Left ventricle myocardium inferior (tissue), 1 donor: ENCODE results near the gene POLRMT. TPM values are rescaled to one million over a fixed set of nuclear protein-coding genes. Genes with fewer than 3 reads are reported as not detected.
"Not testable (repeated sequence)": the region's sequence is repeated elsewhere in the genome, so short reads cannot be mapped to it uniquely, and the experiment has no call there.

Source experiments
- DNase-seq: peaks from one replicate; pipeline ENCODE4 v3.0.0-alpha.2; 2020
- H3K27ac ChIP-seq: fragments of 200-600 bp; replicated peaks from 2 replicates; pipeline ENCODE4 v1.8.0; 2021
- H3K27me3 ChIP-seq: fragments of 200-600 bp; 2 replicates; pipeline ENCODE4 v1.8.0; 2021; ENCODE audit warnings: low read depth
- H3K36me3 ChIP-seq: fragments of 200-600 bp; 2 replicates; pipeline ENCODE4 v1.8.0; 2021
- H3K4me1 ChIP-seq: fragments of 200-600 bp; 2 replicates; pipeline ENCODE4 v1.8.0; 2021
- H3K4me3 ChIP-seq: fragments of 200-600 bp; 2 replicates; pipeline ENCODE4 v1.8.0; 2021; ENCODE audit warnings: mild to moderate bottlenecking, moderate library complexity
- H3K9me3 ChIP-seq: fragments of 200-600 bp; replicated peaks from 2 replicates; pipeline ENCODE4 v1.8.0; 2021
- intact Hi-C: fragments of 100-400 bp; cut with micrococcal nuclease; formaldehyde crosslinking; loops from one replicate; pipeline ENCODE4 v1.11.0; 2022
- total RNA-seq: library from RNA; stranded (reverse); fragmentation: NEBNext Ultra II Directional; extraction: Animal tissue kit (Norgen Biotek cat#: 25700); gene quantifications from one replicate; pipeline ENCODE4 v1.2.1, GENCODE V29; 2021
- TF ChIP-seq, protein P1 (sequence below): fragments of 200-600 bp; IDR thresholded peaks from 2 replicates; pipeline ENCODE4 v1.8.0; 2021; ENCODE audit warnings: antibody characterized with exemption, mild to moderate bottlenecking, borderline replicate concordance
- donor health status: DM: no; HTN: yes; CAD: no; lungs with severe emphysema.

Gene POLRMT
- total RNA-seq, 1 donor from 2014 or later: 54.3 TPM

DNA sequence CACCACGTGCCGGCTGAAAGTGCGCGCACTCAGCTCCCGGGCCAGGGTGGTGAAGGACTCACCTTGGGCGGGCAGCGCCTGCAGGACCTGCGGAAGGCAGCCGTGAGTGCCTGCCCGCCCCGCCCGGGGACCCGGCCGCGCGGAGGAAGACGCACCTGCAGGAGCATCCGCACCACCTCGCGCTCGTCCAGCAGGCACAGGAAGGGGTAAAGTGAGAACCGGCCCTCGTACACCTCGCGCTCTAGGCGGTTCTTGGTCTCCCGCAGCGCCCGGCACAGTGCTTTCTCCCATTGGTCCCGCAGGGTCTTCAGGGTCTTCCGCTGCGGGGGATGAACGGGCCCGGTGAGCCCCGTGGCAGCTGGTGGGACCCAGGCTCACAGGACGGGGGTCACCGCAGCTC lies 10.7 kb downstream of the POLRMT start:
- H3K4me1 ChIP-seq: no peaks in the 10 kb centered on the region
- DNase-seq: no peak
- H3K27me3 ChIP-seq: no peaks in the 10 kb centered on the region
- TF ChIP-seq, protein P1, sequence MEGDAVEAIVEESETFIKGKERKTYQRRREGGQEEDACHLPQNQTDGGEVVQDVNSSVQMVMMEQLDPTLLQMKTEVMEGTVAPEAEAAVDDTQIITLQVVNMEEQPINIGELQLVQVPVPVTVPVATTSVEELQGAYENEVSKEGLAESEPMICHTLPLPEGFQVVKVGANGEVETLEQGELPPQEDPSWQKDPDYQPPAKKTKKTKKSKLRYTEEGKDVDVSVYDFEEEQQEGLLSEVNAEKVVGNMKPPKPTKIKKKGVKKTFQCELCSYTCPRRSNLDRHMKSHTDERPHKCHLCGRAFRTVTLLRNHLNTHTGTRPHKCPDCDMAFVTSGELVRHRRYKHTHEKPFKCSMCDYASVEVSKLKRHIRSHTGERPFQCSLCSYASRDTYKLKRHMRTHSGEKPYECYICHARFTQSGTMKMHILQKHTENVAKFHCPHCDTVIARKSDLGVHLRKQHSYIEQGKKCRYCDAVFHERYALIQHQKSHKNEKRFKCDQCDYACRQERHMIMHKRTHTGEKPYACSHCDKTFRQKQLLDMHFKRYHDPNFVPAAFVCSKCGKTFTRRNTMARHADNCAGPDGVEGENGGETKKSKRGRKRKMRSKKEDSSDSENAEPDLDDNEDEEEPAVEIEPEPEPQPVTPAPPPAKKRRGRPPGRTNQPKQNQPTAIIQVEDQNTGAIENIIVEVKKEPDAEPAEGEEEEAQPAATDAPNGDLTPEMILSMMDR: no peak
- H3K36me3 ChIP-seq: peaks cover 87% of the 10 kb centered on the region
- no peak overlapping the region for H3K4me3 ChIP-seq
- H3K27ac ChIP-seq: no peak overlapping the region
- intact Hi-C loops: no loop called here
- H3K9me3 ChIP-seq: no peaks in the 10 kb centered on the region

DNA sequence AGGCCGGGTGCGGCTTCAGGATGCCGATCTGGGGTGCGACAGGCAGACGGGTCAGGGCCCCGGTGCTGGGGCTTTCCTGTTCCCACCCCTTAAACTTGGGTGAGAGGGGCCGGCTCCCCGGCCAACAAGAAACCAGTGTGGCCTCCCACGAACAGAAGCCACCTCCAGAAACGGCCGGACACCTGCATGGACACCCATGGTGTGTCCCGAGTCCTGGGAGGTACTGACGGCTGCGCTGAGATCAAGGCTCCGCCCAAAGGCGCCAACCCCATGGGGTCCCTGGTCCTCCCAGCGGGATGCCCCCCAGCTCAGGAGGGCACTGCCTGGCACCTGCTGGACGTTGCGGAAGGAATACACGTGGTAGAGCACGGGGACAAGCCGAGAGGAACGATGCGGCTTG lies 11.5 kb downstream of the POLRMT start:
- Histone ChIP-seq H3K4me3 (no peak overlapping the region), H3K9me3 (no peaks in the 10 kb centered on the region), H3K27me3 (peaks cover 4% of the 10 kb centered on the region), H3K4me1 (no peaks in the 10 kb centered on the region), H3K36me3 (peaks cover 91% of the 10 kb centered on the region), H3K27ac (no peak overlapping the region)
- DNase-seq: no peak
- intact Hi-C loops: no loop called here
- TF ChIP-seq, protein P1: no peak

DNA sequence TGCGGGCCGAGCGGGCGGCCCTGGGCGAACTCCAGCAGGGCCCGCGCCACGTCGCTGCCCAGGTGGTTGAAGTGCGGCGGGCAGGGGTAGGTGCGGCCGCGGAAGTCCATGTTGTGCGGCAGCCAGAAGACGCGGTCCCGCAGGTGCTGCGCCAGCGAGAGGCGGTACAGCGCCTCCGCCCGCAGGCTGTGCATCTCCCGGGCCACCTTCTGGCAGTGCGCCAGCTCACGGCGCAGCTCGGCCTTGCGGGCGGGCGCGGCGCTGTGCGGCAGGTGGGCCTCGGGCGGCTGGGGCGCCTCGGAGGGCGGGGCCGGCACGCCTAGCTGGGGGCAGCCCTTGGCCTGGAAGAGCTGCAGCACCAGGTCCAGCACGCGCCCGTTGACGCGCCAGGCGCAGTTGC lies 12.1 kb downstream of the POLRMT start:
- peaks cover 90% of the 10 kb centered on the region for H3K36me3 ChIP-seq
- not testable (repeated sequence) for DNase-seq

DNA sequence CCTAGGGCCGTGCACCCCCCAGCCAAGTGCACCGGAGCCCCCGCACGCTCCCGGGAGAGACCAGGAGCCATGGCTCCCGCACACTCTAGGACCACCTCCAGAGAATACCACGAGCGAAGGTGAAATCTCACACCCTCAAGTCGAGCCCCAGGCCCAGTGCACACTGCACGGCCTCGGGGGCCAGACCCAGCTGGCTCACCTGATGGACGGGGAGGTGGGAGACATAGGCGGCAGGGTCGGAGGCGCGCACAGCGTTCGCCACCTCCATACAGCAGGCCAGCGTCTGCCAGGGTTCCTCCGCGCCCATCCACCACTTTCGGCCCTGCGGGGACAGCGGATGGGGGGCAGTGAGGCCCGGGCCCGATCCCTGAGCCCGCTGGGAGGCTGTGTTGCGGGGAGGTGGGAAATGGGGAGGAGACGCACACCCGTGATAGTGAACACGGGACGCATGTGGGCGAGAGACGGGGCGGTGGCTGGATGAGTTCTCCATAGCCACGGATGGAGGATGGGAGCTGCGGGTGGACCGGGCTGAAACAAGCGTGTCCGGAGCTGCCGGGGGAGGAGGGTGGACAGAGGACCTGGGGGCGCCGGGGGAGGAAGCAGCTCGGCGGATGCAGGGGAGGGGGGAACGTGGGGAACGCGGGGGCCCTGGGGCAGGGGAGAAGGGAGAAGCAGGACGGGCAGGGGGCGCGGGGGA lies 13.0 kb downstream of the POLRMT start:
- intact Hi-C loops: no loop called here
- H3K9me3 ChIP-seq: no peaks in the 10 kb centered on the region
- DNase-seq: no peak
- H3K27me3 ChIP-seq: peaks cover 14% of the 10 kb centered on the region
- peaks cover 2% of the 10 kb centered on the region for H3K4me1 ChIP-seq
- no peak overlapping the region for H3K27ac ChIP-seq
- H3K4me3 ChIP-seq: no peak overlapping the region
- TF ChIP-seq, protein P1: no peak
- H3K36me3 ChIP-seq: peaks cover 81% of the 10 kb centered on the region

More for the DNA sequence above, 12.1 kb downstream of the POLRMT start:
- H3K27ac ChIP-seq, H3K4me3 ChIP-seq, H3K4me1 ChIP-seq, intact Hi-C loops, H3K9me3 ChIP-seq, H3K27me3 ChIP-seq: not testable (repeated sequence)

DNA sequence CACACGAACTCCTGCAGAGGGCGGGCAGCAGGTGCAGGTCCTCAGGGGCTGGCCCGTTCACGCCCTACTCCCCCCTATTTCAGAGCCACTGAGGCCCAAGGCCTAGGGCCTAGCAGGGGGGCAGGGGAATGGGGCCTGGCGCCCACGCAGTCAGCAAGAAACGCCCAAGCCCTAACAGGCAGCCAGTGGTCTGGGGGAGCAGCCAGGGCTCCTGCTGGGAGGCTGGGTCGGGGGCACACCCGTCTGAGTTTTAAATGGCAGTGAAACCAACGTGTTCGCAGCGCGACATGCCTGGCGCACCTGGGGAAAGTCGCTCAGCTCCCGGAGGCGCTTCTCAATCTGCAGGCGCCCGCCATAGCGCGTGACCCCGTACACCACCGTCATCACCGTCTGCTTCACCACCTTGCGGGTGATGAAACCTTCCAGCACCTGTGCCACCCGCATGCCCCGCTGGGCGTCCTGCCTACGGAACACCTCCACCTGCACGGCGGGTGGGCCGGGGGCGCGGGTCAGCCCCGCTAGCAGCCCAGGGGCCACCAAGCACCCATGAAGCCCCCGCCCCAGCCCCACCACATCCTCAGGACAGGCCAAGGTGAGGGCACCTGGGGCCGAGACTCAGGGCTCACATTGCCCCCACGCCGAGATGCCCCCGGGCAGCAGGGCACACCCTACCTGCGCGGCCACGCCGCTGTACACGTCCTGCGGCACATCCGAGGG lies 13.9 kb downstream of the POLRMT start:
- H3K36me3 ChIP-seq: peaks cover 73% of the 10 kb centered on the region
- DNase-seq: no peak
- TF ChIP-seq, protein P1: no peak

DNA sequence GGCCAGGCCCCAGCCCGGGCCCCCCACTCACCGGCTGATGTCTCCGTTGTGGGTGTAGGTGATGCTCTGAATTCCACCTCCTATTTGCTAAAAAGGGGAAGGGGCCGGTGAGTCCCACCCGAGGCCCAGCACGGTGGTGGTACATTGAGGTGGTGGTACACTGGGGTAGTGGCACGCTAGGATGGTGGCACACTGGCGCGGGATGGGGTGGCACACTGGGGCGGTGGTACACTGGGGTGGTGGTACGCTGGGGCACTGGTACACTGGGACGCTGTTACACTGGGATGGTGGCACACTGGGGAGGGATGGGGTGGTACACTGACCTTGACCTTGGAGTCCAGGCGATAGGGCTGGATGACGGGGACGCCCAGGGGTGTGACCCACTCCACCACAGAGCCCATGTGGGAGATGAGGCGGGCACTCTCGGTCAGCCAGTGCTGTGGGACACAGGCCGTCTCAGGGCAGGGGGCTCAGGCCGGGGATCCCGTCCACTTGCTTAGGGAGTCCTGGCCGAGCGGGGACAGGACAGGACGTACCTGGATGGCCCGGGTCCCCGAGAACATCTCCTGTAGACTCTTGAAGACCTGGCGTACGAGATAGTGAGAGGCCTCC lies 14.6 kb downstream of the POLRMT start:
- no peak for DNase-seq
- TF ChIP-seq, protein P1: no peak
- Histone ChIP-seq H3K36me3 (peaks cover 68% of the 10 kb centered on the region), H3K9me3 (no peaks in the 10 kb centered on the region), H3K27ac (no peak overlapping the region), H3K4me1 (peaks cover 2% of the 10 kb centered on the region), H3K4me3 (no peak overlapping the region), H3K27me3 (peaks cover 20% of the 10 kb centered on the region)
- intact Hi-C loops: no loop called here

More for the DNA sequence above, 13.9 kb downstream of the POLRMT start:
- intact Hi-C loops: no loop called here
- no peak overlapping the region for H3K4me3 ChIP-seq
- H3K4me1 ChIP-seq: peaks cover 2% of the 10 kb centered on the region
- H3K27ac ChIP-seq: no peak overlapping the region
- H3K9me3 ChIP-seq: no peaks in the 10 kb centered on the region
- H3K27me3 ChIP-seq: peaks cover 20% of the 10 kb centered on the region
